ENCODE measurements around the gene GPC6. TPM values are rescaled to one million over a fixed set of nuclear protein-coding genes. Genes with fewer than 3 reads are reported as not detected.

The GPC6 gene
- total and polyA plus RNA-seq, 2 donors (not counting 3 experiments of a cell fraction or from before 2014, with no cell fraction given), result 0.01 TPM; not detected in 1

GRCh38 chr13:94415500-94416237 lies 1189.1 kb downstream of the GPC6 start:
- POLR2A ChIA-PET, result no interaction called here
- no peak for FAIRE-seq

GRCh38 chr13:94416454-94417080 lies 1190.0 kb downstream of the GPC6 start:
- H3K9me3 ChIP-seq (replicated peaks; ENCODE audit: control insufficient read depth, insufficient read depth, low read length), result no peaks in the 10 kb centered on the region
- dilution Hi-C loops (cut with MboI; ENCODE audit: extremely low pct_ligation_motif_present, low sequenced_read_pairs) (no loop called here), intact Hi-C loops (cut with micrococcal nuclease) (no loop called here)
- H3K4me1 ChIP-seq (ENCODE audit: control insufficient read depth, extremely low read depth, insufficient read depth, low read length), result no peaks in the 10 kb centered on the region
- H2AFZ ChIP-seq (ENCODE audit: low read depth, low read length), result no peak overlapping the region
- no TSS peak for BruUV-seq (replicated peaks)
- TF ChIP-seq FOS (IDR thresholded peaks at IDR 0.05; ENCODE audit: borderline replicate concordance, insufficient read depth, low read length) (no peak), MAX (IDR thresholded peaks at IDR 0.05; ENCODE audit: insufficient read depth, insufficient read length) (no peak), POLR2A (IDR thresholded peaks at IDR 0.05; ENCODE audit: low read depth, low read length) (no peak), GATA2 (IDR thresholded peaks at IDR 0.05; ENCODE audit: insufficient read depth, insufficient read length, low read depth, low read length) (no peak), EZH2 (IDR thresholded peaks at IDR 0.05; ENCODE audit: borderline replicate concordance, low read depth, low read length, severe bottlenecking) (no peak), MYC (IDR thresholded peaks at IDR 0.05; ENCODE audit: low read depth, low read length) (no peak), JUN (IDR thresholded peaks at IDR 0.05; ENCODE audit: borderline replicate concordance, insufficient read depth, insufficient read length, low read depth) (no peak)
- TF ChIP-seq, protein P1, sequence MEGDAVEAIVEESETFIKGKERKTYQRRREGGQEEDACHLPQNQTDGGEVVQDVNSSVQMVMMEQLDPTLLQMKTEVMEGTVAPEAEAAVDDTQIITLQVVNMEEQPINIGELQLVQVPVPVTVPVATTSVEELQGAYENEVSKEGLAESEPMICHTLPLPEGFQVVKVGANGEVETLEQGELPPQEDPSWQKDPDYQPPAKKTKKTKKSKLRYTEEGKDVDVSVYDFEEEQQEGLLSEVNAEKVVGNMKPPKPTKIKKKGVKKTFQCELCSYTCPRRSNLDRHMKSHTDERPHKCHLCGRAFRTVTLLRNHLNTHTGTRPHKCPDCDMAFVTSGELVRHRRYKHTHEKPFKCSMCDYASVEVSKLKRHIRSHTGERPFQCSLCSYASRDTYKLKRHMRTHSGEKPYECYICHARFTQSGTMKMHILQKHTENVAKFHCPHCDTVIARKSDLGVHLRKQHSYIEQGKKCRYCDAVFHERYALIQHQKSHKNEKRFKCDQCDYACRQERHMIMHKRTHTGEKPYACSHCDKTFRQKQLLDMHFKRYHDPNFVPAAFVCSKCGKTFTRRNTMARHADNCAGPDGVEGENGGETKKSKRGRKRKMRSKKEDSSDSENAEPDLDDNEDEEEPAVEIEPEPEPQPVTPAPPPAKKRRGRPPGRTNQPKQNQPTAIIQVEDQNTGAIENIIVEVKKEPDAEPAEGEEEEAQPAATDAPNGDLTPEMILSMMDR (IDR thresholded peaks at IDR 0.05; ENCODE audit: extremely low read depth in 1 of 2, insufficient read depth in 1 of 2, low read depth in 1 of 2, low read length in 2 of 2), result peak; percentile 24 to 35
- FAIRE-seq (no peak), DNase-seq (ENCODE audit: low read depth, low spot score) (peak; percentile 2)
- no peaks in the 10 kb centered on the region for H3K27me3 ChIP-seq (ENCODE audit: control insufficient read depth in 2 of 2, insufficient read depth in 2 of 2, low read length in 2 of 2)
- POLR2A ChIA-PET, result no interaction called here
- no peaks in the 10 kb centered on the region for H3K9me1 ChIP-seq (replicated peaks; ENCODE audit: control insufficient read depth, extremely low read depth, insufficient read depth, low read length)
- no peak overlapping the region for H3K9ac ChIP-seq (replicated peaks; ENCODE audit: extremely low read depth, insufficient read depth, low read length)
- no peaks in the 10 kb centered on the region for H3K36me3 ChIP-seq (ENCODE audit: control insufficient read depth in 2 of 2, extremely low read depth in 1 of 2, insufficient read depth in 2 of 2, low read length in 2 of 2)
- H4K20me1 ChIP-seq (replicated peaks; ENCODE audit: control insufficient read depth, extremely low read depth, insufficient read depth, low read length), result no peaks in the 10 kb centered on the region
- no peak overlapping the region for H3K4me3 ChIP-seq (replicated peaks in 1 of 3; ENCODE audit: insufficient read depth in 1 of 3, low read depth in 1 of 3, low read length in 3 of 3)
- no peak overlapping the region for H3K27ac ChIP-seq (ENCODE audit: insufficient read depth, low read depth, low read length)
- CTCF ChIA-PET, result interaction anchor here (1.0 to 2.5 kb wide), 2 partner anchors 10 to 201 kb away, joined by 3 to 13 read pairs; no protein-coding TSS in a partner anchor
- no peaks in the 10 kb centered on the region for H3K79me2 ChIP-seq (ENCODE audit: control insufficient read depth, insufficient read depth, low read length)
- no peak overlapping the region for H3K4me2 ChIP-seq (ENCODE audit: insufficient read depth, low read length)

More at GRCh38 chr13:94415500-94416237, 1189.1 kb downstream of the GPC6 start:
- no peak for TF ChIP-seq EZH2 (IDR thresholded peaks at IDR 0.05; ENCODE audit: borderline replicate concordance, low read depth, low read length, severe bottlenecking)
- no peak for TF ChIP-seq MYC (IDR thresholded peaks at IDR 0.05; ENCODE audit: low read depth, low read length)
- no peak for TF ChIP-seq MAX (IDR thresholded peaks at IDR 0.05; ENCODE audit: insufficient read depth, insufficient read length)
- DNase-seq (ENCODE audit: low read depth, low spot score), result no peak
- no peaks in the 10 kb centered on the region for H3K4me1 ChIP-seq (ENCODE audit: control insufficient read depth, extremely low read depth, insufficient read depth, low read length)
- dilution Hi-C loops (cut with MboI; ENCODE audit: extremely low pct_ligation_motif_present, low sequenced_read_pairs) (no loop called here), intact Hi-C loops (cut with micrococcal nuclease) (no loop called here)
- H3K27me3 ChIP-seq (ENCODE audit: control insufficient read depth in 2 of 2, insufficient read depth in 2 of 2, low read length in 2 of 2), result no peaks in the 10 kb centered on the region
- H3K79me2 ChIP-seq (ENCODE audit: control insufficient read depth, insufficient read depth, low read length), result no peaks in the 10 kb centered on the region
- no TSS peak for BruUV-seq (replicated peaks)
- no peak overlapping the region for H3K9ac ChIP-seq (replicated peaks; ENCODE audit: extremely low read depth, insufficient read depth, low read length)
- no peaks in the 10 kb centered on the region for H3K36me3 ChIP-seq (ENCODE audit: control insufficient read depth in 2 of 2, extremely low read depth in 1 of 2, insufficient read depth in 2 of 2, low read length in 2 of 2)
- H3K9me3 ChIP-seq (replicated peaks; ENCODE audit: control insufficient read depth, insufficient read depth, low read length), result no peaks in the 10 kb centered on the region
- no peak overlapping the region for H3K4me2 ChIP-seq (ENCODE audit: insufficient read depth, low read length)
- no peak overlapping the region for H3K27ac ChIP-seq (ENCODE audit: insufficient read depth, low read depth, low read length)
- no peak overlapping the region for H2AFZ ChIP-seq (ENCODE audit: low read depth, low read length)
- H3K4me3 ChIP-seq (replicated peaks in 1 of 3; ENCODE audit: insufficient read depth in 1 of 3, low read depth in 1 of 3, low read length in 3 of 3), result no peak overlapping the region
- no peaks in the 10 kb centered on the region for H4K20me1 ChIP-seq (replicated peaks; ENCODE audit: control insufficient read depth, extremely low read depth, insufficient read depth, low read length)
- CTCF ChIA-PET, result interaction anchor here (1.0 to 2.5 kb wide), 3 partner anchors 9 to 202 kb away, joined by 3 to 13 read pairs (median 4); no protein-coding TSS in a partner anchor
- no peaks in the 10 kb centered on the region for H3K9me1 ChIP-seq (replicated peaks; ENCODE audit: control insufficient read depth, extremely low read depth, insufficient read depth, low read length)

Measured in endothelial cell of umbilical vein (primary cell).